GM21825 (cell line): ENCODE data around the gene ITPKB.

ENCODE experiments used
- ATAC-seq: cut with Tn5 transposase; IDR thresholded peaks from one replicate; pipeline ENCODE4 v1.9.1; 2021; ENCODE audit warnings: mild to moderate bottlenecking, moderate library complexity; ENCODE audit not compliant: unreplicated experiment

Gene ITPKB

DNA sequence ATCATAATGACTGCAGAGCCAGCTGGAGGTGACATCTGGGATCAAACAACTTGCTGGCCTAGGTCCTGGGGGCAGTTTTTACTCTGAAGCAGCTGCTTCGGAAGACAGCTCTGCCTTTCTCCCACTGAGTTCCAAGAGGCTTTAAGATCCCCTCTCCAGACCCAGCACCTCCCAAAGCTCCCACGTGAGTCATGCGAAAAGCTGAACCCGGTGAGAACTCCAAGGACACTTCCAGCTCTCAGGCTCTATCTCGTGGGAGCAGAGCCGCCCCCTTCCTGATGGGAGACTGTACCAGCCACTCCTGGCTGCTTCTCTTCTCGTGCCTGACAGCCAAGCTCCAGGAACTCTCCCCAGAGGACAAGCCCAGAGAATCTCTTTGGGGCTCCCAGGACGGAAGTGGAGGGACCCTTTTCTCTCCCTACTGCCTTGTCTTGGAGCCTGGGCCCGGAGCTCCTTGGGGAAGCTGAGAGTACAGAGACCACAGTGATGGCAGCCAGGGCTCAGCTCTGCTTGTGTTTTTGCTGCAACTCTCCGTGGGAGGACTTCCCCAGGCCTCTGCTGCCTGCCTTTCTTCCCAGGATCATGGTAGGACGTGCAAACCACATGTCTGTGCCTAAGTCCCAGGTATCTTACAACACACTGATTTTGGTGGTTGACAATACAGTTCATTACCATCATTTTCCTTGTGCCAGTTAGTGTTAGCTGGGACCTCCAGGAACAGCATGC, 149.9 kb downstream of the ITPKB start:
- no peak for ATAC-seq

DNA sequence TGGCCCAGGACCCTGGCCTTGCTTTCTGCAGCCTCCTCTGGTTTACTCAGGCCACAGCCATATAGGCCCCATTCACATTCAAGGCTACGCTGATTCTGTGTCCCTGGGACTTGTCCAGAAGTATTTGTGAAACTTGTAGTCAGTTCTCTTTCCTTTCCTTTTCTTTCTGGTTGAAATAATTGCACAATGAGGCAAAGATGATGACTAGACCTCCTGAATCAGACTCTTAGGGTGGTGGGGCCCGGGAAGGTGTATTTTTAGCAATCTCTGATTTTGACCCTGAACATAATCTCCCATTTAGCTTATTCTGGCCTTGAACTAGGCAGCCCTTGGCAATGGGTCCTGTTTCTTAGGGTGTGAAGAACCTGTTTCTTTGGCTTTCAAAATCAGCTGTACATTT, 150.6 kb downstream of the ITPKB start:
- ATAC-seq: no peak

DNA sequence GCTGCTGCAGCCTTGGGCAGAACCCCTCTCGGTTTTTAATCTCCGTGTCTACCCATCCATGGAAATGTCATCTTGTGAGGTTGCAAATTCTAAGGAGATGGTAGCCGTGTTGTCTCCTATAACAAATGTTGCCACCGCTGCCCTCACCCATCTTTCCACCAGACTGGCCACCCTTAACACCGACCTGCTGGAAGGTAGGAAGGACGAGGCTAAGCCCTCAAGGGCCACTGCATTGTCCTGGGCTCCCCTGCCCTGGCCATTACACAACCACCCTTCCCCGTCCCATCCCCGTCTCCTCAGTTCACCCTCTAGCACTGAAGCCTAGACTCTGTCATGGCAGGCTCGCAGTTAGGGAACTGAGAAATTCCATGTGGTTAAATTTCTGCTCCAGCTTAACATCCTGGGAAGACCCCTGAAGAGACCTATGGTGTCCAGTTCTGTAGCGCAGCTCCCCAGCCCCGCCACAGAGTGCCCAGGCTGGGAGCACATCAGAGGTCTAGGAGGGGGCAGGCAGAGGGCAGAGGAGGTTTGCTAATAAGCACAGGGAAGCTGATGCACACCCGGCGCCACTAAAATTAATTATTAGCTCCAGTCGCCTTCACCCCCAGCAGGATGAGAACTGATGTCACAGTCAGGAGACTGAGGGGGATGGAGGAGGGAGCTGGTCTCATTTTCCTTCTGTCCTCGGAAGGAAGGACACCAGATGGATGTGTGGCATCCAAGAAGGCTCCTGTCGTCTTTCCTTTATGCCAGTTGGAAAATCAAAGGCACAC, 152.2 kb downstream of the ITPKB start:
- ATAC-seq: no peak

DNA sequence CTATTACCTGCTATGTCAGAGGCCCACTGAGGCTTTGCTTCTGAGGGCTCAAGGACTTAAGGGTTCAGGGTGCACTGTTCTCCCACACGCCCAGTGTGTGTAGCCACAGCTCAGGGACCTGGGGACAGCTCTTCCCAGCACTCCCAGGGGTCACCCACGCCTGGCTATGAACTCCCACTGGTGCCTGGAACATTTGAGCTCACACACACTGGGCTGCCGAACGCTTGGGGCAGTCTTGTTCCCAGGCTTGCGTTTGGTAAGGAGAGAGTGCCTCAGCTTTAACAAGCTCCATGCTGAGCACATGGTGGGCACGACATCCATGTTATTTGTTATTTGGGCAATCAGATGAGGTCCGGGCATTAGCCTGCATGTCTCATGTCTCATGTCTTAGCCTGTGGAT, 153.0 kb downstream of the ITPKB start:
- ATAC-seq: no peak

DNA sequence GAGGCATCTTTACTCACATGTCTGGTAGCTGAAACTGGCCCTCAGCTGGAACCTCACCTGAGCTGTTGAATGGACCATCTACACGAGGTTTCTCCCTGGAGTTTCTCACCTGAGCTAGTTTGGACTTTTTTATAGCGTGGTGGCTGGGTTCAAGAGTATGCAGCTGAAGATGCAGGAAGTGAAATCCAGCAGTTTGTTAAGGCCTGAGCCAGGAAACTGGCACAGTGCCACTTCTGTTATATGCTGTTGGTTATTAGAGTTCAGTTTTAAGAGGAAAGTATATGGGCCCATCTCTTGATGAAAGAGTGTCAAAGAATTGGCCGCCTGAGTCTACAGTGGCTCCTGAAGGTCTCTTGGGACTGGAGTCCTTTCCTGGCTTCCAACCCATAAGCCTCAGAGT, 154.9 kb downstream of the ITPKB start:
- no peak for ATAC-seq

DNA sequence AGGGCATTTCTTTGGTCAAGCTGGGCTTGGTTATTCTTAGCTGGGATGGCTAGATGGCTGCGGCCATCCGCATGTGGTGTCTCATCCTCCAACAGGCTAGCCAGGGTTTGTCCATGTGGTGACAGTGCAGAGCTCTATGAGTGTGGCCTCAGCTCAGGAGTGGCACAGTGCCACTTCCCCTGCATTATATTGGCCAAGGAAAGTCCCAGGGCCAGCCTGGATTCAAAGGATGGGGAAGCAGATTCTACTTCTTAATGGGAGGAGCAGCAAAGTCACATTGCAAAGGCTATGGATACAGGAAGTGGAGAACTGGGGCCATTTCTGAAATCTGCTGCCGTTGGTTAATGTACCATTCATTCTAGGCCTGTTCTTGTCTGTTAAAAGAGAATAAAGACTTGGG, 156.1 kb downstream of the ITPKB start:
- ATAC-seq: no peak
